8988T (cell line): ENCODE results near the gene KLF7.

Source experiments
- DNase-seq: peaks from one replicate; pipeline ENCODE4 v3.0.0; 2011

KLF7 gene

DNA sequence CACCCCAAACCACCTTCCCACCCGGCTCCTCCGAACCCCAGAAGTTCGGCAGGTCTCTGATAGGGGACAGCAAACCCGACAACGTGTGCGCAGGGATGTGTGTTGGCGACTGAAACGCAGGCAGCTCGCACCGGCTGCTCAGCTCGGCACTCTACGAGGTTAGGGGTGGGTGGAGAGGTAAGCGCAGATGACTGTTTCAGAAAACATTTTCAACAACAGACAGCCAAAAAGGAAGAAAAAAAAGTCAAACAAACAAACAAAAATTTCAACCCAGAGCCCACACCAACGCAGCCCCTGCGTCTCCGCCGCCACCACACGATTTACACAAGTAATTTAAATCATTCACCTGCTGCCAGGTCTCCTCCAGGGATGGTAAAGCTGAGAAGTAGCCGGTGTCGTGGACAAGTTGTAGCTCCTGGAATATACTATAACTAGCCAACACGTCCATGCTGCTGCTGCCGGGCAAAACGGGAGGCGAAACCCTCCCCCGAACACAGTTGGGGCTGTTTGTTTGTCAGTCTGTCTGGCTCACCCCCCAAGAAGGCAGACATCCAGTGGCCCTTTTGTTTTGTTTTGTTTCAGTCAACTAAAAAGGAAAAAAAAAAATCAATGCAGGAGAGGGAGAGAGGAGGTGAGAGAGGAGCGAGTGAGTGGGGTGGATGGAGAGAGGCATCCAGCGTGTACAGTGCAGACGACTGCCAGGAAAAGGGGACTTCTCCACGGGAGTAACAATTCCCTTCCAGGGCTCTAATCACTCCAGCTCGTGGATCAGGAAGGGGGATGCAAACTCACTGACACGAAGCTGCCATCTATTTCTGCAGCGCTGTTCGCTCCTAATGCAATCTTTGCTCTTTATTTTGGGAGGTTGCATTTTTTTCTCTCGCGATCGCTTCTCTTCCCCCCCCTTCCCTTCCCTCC is at the start of gene KLF7:
Gene KLF7, minus strand, starts transcription at position 828 of the 918 bp plus-strand sequence. Its CDS starts 380 bp downstream, at position 448.
- peak; percentile 16 for DNase-seq

DNA sequence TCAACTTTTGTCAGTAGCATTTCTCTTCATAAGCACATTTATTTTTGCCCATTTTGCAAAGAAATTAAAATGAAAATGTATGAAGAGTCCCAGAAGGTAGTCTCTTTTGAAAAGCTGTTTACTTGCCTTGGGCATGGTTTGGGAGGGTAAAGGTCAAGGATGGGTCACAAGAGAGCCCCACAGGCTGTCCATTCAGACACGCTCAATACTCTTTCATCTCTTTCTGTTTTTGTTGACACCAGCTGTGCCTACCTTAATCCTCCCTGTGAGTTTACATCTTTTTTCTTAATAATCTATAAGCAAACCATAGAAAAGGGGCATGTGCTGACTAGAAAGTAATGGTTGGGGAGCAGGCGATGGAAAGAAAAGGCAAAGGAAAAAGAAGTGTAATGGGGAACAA is 49.6 kb upstream of the KLF7 start:
- no peak for DNase-seq

DNA sequence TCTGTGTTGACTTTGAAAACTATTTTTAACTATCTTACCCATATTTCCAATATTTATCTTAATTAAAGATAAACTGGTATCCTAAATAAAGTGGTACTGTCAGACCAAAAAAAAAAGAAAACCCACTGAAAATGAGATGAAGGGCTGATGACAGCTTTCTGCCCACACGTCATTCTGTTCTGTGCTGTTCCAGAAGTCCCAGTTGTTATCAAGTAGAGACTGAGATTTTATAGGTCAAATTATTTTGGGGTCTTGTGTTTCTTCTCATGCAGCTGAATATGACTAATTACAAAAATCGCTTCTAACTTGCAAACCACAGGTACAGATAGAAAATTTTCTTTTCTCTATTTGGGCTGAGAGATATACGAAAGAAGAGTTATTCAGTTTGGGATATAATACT is 48.7 kb upstream of the KLF7 start:
- DNase-seq: no peak

DNA sequence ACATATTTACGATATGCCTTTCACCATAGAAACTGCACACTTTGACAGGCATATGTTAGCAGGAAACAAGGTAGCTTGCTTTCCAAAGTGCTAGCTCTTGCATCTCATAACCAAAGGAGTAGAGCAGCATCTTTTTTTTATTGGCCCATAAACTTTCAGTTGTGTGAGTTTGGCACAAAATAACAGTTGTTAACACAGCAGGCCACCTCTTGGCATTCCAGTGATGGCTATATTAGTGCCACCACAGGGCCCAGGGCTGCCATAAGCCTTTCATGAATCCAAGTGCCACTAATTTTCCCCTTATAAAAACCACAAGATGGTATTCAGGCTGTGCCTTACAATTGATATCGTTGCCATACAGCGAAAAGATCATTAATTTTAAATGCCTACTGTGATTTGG is 40.3 kb upstream of the KLF7 start:
- no peak for DNase-seq

DNA sequence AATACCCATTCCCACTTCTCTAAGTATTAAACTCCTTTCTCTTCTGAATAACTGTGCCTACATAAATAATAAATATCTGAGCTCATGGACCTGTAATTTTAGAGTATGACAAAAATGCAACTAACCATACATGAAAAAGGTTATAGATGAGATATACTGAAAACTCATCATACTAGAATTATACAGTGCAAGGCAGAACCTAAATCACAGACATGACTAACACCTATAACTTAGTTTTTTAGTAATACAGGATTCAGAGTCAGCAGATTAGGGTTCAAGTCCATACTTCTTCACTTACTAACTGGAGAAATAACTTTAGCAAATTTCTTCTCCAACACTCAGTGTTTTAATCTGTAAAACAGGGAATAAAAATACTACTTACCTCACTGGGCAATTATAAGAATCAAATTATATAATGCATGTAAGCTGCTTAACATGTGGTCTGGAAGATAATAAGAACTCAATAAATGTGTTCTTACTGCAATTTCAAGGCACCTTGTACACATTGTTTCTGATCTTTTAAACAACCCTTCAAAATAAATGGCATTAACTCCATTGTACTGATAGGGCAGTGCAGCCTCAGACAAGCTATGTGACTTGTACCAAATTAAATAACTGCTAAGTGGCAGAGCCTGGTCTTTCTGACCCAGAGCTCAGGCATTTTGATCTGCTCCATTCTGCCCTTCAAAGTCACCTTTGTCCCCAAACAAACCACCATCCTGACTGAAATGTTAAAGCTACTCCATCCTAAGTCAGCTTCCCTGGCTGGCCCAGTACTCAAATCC is 39.6 kb upstream of the KLF7 start:
- DNase-seq: no peak

DNA sequence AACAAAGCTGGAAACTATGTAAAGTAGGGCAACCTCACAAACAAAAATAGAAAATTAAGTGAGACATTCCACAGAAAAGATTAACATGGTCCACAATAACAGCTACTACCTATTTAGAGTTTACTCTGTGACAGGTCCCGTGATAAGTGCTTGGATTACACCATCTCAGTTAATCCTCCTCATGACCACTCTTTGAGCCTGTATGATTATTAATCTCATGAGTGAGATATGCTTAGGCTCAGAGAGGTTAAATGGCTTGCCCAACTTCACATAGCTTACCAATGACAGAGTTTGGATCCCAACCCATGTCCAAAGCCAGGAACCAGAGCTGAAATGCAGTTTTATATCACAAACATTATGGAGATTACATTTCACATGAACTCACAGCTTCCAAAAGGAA is 37.3 kb upstream of the KLF7 start:
- DNase-seq: no peak

DNA sequence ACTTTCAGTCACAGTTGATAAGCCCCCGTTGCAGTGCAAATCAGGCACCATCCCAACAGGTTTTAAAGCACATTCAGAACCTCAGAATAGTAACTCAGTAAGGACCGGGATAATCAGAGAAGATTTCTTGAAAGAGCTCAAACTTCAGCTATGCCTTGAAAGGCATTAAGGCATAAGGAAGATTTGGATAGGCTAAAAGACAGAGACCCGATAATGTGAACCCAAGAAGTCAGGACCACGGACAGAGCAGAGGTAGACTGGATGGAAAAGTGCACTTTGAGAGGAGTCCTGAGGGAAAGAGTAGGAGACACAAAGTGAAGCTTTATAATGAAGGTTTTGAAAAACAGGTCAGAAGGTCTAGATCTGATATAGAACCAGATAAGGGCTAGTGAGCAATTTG is 36.9 kb upstream of the KLF7 start:
- no peak for DNase-seq

DNA sequence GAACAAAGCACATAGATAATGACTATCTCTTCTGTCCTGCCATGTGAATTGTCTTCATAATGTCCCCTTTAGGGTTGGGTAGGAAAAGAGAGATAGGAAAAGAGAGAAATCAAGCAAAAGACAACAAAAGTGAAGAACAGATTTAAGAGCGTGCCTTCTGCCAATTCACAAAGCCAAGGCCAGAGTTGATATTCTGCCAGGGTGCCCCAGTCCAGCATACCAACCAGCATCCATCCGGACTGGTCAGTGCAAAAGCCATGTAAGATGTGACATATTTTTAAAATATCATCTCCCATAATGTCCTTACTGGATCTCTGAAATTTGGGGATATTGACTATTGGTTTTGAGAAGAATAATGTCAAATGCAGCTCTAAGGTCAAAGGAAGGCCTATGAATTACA is 35.7 kb upstream of the KLF7 start:
- DNase-seq: no peak

DNA sequence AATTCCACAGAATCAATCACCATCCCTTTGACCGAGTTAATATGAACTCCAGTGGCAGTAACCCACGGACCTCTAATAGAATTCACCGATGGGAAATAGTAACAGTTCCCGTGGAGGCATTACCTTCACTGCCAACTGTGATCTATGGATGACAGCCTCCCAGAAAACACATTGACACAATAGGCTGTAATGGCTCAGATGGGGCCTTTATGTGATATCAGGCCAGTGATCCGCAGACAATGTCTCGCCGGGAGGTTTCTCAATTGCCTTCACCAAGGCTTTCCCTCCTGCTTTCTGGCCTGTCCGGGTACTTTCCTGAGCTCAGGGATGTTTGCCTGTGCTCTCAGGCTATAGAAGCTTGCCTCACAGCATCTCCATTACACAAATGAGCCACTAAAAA is 34.4 kb upstream of the KLF7 start:
- no peak for DNase-seq

DNA sequence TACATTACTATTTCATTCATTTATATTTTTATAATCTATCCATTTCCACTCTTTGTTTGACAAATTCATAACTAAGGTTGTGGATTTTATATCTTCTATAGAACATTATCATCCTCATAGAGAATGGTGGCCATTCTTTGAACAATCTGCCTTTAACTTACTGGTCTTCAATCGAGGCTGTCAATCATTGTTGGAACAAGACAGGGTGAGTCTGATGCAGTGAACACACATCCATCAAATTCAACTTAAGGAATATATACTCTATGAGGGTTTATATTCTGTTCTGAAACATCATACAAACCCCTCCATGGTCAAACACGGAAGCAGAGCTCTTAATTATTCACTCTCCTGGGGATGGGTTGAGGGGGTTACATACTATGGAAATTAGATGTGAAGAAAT is 28.3 kb upstream of the KLF7 start:
- DNase-seq: no peak

DNA sequence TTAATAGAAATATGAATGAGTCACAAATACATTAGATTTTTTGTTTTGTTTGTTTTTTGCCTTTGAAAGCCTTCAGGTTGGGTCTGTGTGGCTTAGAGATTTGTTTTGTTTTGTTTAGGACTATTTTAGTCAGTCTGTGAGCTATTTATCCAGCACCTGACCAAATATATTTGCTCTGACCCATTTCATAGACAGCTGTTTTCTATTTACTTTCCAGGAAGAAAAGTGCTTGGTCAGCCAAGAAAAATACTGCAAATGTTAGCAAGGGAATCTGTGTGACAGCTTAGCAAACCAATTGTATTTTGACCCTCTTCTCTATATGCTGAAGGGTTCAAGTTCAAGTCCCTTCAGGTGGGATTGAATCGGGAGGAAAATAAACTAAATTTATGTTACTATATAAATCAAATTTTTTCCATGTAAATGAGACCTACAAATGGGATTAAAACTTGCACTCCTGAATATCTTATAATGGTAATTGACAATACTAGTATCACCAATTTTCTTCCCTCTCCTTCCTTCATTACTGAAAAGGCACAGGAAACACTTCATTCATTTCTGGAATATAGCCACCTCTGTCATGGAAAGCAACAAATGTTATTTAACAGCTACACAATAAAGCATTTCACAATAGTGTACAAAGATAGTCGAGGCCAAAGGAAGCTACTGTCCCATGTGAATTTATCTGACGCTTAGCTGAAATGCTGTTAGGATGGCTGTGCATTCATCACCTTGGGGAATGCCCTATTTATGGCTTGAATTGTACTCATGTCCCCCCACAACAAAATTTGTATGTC is 23.1 kb upstream of the KLF7 start:
- no peak for DNase-seq

DNA sequence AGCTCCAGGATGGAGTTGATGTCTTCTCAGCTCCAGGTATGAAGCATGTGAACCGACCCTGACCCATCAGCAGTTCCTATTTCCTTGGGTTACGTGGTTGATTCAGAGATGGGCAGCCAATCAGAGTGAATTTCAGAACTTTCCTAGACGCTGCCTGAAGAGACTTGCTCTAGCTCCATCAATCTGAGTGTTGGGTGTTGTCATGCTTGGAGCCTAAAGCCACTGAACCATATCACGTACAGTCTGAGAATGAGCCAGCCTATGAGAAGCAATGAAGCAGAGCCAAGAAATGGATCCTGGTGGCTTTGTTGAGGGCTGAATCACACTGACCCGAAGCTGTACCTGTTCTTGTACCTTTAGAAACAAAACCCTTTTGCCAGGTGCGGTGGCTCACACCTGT is 19.6 kb upstream of the KLF7 start:
- DNase-seq: no peak

DNA sequence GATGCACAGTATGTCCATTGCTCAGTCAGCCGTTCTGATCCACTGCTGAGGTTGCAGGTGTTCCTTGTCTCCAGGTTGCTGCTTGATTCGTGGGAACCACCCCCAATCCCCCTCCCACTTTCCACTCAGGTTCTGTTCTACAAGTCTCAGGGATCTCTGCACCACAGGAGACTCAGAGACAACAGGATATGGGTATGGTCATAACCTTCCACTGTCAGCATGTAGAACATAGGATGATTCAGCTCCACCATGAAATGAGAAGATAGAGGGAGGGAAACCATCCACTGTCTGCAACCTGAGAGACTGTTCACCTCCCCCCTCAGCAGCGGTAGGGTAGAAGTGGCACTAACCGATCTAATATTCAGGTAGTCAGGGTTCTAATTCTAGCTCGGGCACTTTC is 19.0 kb upstream of the KLF7 start:
- no peak for DNase-seq

DNA sequence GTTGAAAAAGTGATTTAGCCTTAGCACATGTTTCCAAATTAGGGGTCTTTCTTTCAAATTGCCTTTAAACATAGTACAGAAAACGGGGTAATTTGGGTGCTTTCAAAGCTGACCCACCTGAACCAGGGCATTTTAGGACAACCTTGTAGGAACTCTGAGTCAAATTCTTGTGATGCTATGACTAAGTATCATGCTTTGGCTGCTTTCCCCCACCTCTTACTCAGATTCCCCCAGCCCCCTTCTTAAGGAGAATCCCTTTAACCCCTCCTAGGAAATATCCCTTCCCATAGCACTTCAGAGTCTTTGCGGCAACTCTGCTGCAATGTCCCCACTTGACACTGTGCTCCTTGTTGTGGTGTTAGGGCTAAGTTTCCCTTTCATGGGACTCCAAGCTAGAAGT is 18.6 kb upstream of the KLF7 start:
- DNase-seq: no peak

DNA sequence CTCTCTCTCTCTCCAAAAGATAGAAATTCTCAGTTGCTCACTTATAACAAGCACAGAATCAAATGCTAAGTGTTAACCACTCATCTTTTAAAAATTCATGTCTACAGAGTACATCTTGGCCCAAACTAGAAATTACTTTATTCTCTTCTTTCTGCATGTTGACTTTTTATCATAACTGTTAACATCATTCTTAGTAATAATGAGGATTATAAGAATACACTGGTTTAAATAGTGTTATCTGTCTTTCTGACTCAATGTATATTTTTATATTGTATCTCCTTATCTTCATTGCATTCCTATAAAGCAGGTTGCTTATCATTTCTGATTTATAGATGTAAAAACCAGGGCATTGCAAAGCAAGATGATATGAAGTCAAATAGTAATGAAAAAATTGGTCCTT is 17.8 kb upstream of the KLF7 start:
- no peak for DNase-seq

DNA sequence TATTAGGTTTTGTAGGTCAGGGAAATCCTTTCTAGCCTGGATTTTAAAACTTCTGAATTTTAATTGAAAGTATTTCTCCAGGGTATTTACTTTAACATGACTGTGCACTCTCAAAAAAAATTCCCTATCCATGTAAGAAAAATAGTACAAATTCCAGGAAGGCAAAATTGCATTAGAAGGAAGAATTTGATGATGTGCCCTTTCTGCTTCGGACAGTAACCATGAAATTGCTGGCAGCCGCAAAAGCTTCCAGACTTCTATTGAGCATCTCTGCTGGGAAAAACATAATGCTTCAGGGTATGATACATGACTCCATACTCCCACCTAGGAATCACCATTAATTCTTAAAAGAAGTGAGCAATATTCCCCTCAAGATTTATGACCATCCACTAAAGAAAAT is 17.2 kb upstream of the KLF7 start:
- DNase-seq: no peak

DNA sequence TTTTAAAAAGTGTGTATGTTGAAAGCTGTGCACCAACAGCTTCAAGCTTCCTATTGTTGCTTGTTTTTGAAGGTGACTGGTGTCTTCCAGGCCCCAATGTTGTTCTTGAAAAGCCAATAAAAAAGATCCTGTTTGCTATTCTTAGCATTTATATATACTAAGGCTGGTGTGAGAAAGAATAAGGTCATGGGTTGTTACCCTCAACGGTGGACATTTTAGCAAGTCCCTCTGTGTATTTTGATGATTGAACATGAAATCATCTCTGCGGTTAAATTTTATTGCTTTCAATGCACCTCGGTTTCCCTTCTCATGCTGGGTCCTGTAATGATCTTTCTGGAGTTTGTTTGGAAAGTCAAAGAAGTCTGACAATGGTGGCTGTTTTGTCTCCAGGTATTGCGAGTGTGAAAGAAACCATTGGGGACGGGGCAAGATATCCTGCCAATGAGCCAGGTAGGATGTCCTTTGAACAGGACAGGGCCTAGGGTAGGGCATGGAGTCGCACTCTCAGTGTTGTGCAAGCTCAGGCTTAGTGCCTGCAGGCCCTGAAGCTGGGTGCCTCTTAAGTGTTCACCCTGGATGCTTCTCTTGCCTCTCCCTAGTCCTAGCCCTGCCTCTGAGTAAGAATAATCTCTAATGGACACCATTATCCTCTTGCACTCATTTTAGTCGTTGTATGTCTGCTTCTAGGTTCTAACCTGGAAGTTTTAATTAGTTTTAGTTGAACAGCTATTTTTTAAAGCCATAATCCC is 16.0 kb upstream of the KLF7 start:
- no peak for DNase-seq

DNA sequence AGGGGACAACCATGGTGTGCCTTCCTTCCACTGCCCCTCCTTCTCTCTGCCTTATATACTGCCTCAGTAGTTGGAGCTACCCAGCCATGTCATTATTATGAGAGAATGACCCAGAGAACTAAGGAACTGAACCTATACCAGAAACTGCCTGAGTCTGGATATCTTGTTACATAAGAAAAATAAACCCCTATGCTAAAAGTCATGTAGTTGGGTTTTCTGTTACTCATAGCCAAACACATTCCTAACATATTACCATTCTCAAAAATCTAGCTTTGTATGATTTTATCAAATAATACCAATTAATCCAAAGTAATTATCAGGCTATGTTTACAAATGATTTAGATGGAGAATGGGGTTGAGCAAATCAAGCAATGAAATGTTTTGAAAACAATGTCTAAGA is 15.0 kb upstream of the KLF7 start:
- DNase-seq: no peak

DNA sequence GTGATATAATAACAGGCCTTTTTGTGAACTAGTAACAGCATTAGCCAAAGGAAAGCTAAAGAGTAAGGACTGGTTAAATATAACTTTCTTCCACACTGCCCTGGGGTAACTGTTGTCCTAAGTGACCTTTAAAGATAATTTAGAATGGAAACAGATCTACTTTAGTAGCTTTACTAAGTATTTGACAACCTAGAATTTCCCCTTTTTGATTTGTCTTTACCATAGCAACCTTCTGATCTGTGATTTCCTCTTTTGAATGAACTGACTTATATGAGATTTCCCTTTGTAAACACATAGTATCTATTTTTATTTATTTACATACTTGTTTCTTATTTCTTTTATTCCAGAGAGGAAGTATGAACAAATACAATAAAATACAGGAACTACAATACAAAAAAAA is 10.5 kb upstream of the KLF7 start:
- no peak for DNase-seq

DNA sequence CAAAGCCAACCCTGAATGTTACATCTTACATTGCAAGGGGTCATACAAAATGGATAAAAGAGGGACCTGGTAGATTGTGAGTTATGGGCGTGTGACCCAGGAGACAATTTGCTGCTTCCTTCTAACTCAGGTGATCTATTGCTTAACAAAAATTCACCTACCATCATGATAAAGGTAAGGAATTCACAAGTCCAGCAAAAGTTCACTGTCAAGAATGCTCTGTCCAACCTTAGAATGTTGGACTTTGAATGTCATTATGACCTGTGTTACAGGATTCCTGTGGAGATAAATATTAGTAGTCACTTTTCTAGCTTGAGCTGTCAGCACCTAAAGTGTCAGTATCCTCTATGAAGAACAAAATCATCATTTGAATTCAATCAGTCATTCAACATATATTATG is 7.9 kb upstream of the KLF7 start:
- DNase-seq: no peak

DNA sequence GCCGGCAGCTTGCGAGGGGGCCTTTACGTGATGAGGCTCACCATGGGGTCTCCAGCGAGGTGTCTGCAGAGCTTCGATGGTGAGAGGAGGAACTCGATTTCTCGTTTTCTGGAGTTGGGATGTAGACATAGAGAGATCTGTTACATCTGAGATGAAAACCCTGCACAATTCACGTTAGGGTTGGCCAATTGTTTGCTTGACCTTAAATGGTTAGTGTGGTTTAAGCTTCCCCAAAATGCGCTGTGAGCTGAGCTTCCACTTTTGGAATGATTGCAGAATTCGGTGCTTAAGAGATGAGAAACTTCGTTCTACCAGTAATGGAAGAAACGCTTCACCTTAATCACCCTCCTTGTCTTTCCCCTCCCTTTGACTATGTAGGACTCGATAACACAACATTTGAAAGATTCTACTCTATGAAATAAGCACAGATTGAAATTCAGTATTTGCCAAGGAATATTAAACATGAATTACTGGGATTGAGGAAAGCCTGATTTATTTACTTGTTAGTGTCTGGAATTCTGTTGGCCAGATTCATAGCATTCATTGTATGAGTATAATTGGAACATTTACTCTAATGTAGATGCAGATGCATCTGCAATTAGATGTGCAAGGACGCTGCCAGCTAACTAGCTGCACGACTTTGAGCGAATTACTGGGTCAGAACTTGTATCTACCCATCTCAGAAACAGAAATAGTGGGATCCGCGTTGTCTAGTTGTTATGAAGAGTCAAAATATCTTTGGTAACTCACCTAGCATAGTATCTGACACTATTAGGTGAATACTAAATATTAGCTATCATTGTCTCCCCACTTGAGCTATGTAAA is 1.6 kb upstream of the KLF7 start:
- no peak for DNase-seq
